GM12865 (cell line): Measurements from ENCODE around the gene CCDC71L.

Experiments
- DNase-seq: peaks from one replicate; pipeline ENCODE4 v3.0.0; 2010; ENCODE audit warnings: low read depth
- H3K4me3 ChIP-seq: 2 replicates; pipeline ENCODE4 v1.5.1; 2011; ENCODE audit warnings: mild to moderate bottlenecking, low read depth, low read length, control low read depth
- CTCF ChIP-seq: IDR thresholded peaks from 2 replicates; pipeline ENCODE4 v1.5.1; 2011; ENCODE audit warnings: low read length, control low read depth, low read depth, inconsistent platforms; ENCODE audit not compliant: insufficient read depth; ENCODE audit errors: missing control alignments

CCDC71L gene

DNA sequence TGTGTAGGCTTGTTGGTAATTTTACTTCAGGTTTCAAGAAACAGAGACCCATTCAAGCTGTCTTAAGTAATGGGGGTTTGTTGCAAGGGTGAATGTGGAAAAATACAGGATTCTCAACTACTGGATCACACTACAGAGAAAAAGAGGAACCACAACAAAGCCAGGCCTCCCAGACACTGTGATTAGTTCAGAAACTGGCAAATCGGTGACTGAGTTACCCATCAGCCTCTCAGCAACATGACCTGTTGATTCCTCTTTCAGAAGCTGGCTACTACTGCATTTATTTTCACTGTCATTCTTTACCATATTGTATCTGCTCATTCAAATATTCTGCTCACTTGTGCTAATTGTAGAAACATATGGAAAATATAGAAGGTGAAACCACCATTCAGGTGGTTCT, 16.0 kb downstream of the CCDC71L start:
- peak; percentile 34 for DNase-seq
- H3K4me3 ChIP-seq: no peak overlapping the region
- TF ChIP-seq CTCF: no peak

GRCh38 chr7:106643216-106644000, 17.6 kb downstream of the CCDC71L start:
- TF ChIP-seq CTCF: no peak
- DNase-seq: no peak
- H3K4me3 ChIP-seq: no peak overlapping the region

DNA sequence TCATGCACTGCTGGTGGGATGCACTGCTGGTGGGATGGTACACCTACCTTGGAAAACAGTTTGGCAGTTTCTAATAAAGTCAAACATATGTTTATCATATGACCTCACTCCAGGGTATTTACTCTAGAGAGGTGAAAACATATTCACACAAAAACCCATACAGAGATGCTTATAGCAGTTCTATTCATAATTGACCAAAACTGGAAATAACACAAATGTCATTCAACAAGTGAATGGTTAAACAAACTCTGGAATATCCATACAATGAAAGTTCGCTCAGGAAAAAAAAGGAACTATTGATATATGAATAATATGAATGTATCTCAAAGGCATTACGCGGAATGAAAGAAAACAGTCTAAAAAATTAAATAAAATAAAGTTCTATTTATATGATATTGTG, 19.5 kb downstream of the CCDC71L start:
- no peak overlapping the region for H3K4me3 ChIP-seq
- no peak for DNase-seq
- no peak for TF ChIP-seq CTCF

GRCh38 chr7:106640368-106641141, 20.4 kb downstream of the CCDC71L start:
- TF ChIP-seq CTCF: no peak
- no peak for DNase-seq
- H3K4me3 ChIP-seq: no peak overlapping the region

DNA sequence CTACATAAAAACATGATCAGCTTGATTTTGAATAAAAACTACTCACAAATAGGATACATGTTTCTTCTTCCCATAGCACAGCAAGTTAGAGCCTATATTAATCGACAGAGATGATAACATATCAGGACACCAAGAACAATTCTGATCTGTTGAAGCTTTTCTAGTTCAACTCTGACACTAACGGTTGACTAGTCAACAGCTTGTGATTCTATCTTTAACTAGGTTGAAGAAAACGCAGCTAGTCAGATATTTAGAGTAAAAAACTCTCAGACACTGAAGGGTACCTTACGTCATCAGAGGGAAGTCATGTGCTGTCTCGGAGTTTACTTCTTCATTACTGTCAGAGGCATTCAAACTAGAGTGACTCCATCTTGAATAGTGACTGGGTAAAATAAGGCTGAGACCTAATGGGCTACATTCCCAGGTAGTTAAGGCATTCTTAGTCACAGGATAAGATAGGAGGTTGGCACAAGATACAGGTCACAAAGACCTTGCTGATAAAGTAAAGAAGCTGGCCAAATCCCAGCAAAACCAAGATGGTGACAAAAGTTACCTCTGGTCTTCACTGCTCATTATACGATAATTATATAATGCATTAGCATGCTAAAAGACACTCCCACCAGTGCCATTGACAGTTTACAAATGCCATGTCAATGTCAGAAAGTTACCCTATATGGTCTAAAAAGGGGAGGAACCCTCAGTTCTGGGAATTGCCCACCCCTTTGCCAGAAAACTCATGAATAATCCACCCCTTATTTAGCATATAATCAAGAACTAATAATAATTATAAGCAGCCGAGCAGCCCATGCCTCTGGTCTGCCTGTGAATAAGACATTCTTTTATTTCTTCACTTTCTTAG, 21.3 kb downstream of the CCDC71L start:
- no peak overlapping the region for H3K4me3 ChIP-seq
- TF ChIP-seq CTCF: no peak
- DNase-seq: no peak

- no peak for TF ChIP-seq CTCF
- H3K4me3 ChIP-seq: no peak overlapping the region
- DNase-seq: no peak
Measured at GRCh38 chr7:106635411-106635810, 25.5 kb downstream of the CCDC71L start.
